Uterus (tissue), 2 donors: ENCODE results near the gene GNA12.

Source experiments
- CTCF ChIP-seq, 4 experiments: fragments of 200-600 bp in 2 of 4; fragments of 450-650 bp in 2 of 4; sonication (generic) in 2 of 4; IDR thresholded peaks; one replicate each; pipeline ENCODE4 v1.5.1; 2016 to 2019; ENCODE audit warnings: antibody characterized with exemption in 4 of 4, mild to moderate bottlenecking in 2 of 4, moderate library complexity in 1 of 4
- POLR2A ChIP-seq, 2 donors: fragments of 450-650 bp; IDR thresholded peaks; one replicate each; pipeline ENCODE4 v1.6.1; 2016; ENCODE audit warnings: antibody characterized with exemption in 2 of 2, mild to moderate bottlenecking in 1 of 2, moderate library complexity in 1 of 2

- no peak for TF ChIP-seq CTCF (IDR thresholded peaks at IDR 0.05)
- peak in 1 of 2 donors; percentile 14 for TF ChIP-seq POLR2A (IDR thresholded peaks at IDR 0.05)
These were observed 32.5 kb downstream of the GNA12 start for GRCh38 chr7:2811476-2812113.
